HG03354 (cell line): ENCODE data around the gene AGXT2.
"Not testable (repeated sequence)": the region's sequence is repeated elsewhere in the genome, so short reads cannot be mapped to it uniquely, and the experiment has no call there.

Source experiments
- ATAC-seq: cut with Tn5 transposase; IDR thresholded peaks from one replicate; pipeline ENCODE4 v1.9.1; 2021; ENCODE audit warnings: mild to moderate bottlenecking; ENCODE audit not compliant: unreplicated experiment, poor library complexity, severe bottlenecking

AGXT2 gene

DNA sequence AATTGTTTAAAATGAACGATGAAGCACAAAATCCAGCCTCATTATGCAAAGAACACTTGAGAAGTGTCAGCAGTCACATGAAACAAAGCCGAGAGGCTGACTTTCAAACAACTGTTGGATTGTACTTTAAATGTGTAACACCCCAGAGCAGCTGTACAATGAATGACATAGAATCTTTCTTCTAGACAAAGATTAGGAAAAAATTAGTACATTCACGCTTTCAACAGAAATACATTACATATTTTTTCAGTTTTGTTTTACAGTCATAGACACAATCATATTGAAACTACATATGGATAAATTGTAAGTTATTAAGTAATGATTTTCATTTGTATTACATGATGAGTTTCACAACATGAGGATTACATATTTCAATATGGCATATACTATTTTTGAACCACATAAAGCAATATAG lies 10.6 kb upstream of the AGXT2 start:
- ATAC-seq = peak; percentile 92

- no peak for ATAC-seq
Observed at GRCh38 chr5:35056686-35057085, 8.9 kb upstream of the AGXT2 start.

GRCh38 chr5:35052838-35053237 lies 5.1 kb upstream of the AGXT2 start:
- no peak for ATAC-seq

DNA sequence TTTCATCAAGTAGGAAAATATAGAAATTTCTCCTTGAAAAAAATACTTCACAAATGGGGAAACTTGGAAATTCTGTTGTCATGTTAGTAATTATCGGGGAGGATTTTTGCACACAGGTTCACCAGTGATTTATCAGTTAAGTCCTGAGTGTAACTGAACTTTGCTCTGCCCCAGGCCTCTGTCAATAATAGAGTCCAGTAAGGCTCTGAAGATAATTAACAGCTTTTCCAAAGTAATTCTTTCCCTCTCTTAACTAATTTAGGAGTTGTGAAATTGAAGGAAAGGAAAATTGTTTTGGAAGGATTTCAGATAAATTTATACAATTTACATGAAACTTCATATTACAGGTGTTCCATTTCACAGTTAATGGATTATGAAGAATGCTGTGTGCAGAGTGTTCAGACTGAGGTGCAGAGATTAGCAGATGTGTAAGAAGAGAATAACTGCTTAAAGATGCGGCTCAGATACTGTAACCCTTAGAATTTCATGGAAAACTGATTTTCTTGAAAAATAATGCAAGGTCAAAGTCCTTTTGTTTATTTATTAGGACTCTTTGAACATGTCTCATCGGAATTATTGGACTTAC lies 2.9 kb upstream of the AGXT2 start:
- ATAC-seq = no peak

DNA sequence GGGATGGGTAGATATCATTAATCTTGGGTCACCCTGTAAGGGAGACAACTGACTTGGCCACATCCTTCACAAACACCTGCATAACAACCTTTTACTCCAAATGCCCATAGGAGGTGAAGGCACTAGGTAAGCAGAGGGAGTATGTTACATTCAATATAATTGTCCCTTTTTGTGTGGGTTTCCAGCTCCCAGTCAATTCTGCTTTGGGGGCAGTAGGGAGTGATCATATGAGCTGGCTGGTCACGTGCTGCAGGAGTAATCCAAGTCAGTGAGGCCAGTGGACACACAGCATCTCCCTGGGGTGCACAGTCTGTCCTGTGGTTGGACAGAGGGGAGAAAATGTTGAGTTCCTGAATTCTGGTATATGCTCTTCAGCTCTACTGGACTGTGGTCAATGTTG lies 1.2 kb upstream of the AGXT2 start:
- no peak for ATAC-seq

- no peak for ATAC-seq
Observed at GRCh38 chr5:35046774-35047173, 975 bp downstream of the AGXT2 start.

- no peak for ATAC-seq
Observed at GRCh38 chr5:35045280-35045679, 2.5 kb downstream of the AGXT2 start.

DNA sequence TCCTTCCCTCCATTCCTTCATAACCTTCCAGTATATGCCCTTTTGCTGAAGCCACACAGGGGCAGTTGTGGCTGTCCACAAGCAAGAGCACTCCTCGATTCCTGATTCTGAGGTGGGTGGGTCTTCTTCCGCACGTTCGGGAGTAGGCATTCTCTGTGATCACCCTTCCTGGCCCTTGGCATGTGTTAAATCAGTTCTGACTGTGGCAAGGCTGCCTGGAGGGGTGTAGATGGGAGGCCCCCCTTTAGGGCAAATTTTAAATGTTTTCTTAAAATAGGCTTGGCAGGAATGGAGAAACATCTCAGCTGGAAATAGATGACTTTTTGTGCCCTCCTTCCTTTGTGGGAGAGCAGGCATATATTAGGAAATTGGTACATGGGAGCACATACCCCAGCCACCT lies 3.1 kb downstream of the AGXT2 start:
- ATAC-seq = no peak

GRCh38 chr5:35042781-35043180 lies 5.0 kb downstream of the AGXT2 start:
- ATAC-seq = no peak

DNA sequence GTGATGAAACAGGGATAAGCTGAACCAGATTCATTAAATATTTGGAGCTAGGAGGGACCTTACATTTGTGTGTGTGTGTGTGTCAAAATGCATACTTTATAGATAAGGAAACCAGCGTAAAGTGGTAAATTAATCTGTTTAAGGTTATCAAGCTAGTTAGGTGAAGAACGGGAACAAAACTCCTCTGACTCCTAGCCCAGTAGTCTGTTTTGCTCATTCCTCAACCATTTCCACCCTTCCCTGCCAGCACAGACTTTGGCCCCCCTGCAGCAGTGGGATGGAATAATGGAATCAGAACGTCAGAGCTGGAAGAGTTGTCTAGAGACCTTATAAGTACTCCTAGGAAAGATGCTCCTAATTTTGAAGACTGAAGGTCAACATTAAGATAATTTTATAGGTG lies 6.5 kb downstream of the AGXT2 start:
- ATAC-seq = no peak

- ATAC-seq = no peak
Observed at GRCh38 chr5:35038891-35039290, 8.9 kb downstream of the AGXT2 start.

GRCh38 chr5:35036536-35036935 lies 11.2 kb downstream of the AGXT2 start:
- no peak for ATAC-seq

DNA sequence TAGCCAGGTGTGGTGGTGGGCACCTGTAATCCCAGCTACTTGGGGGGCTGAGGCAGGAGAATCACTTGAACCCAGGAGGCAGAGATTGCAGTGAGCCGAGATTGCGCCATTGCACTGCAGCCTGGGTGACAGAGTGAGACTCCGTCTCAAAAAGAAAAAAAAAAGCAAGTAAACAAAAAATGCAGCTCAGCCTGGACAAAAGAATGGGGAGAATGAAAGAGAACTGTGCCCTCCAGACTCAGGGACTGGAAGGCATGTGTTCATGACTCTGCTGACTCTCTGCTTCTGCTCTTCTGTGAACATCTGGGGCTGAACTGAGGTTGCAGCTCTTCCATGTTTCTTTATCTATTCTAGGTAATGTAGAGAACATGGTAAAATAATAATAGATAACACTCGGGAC lies 11.8 kb downstream of the AGXT2 start:
- not testable (repeated sequence) for ATAC-seq

DNA sequence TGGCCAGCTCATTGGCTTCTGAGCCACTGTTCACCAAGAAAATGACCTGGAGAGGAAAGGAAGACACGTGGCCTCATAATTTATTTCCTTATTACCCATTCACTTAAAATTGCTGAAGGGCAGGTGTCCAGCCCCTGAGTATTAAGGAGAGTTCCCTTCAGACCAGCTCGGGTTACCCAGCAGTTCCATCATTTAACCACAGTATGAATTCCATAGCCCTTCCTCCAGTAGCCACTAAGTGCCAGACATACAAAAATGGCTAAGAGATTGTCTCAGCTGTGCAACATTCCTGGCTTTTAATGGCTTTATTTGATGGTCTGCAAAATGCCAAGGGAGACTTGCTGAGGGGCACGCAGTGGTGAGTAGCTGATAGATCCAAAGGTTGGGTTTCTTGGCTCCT lies 12.5 kb downstream of the AGXT2 start:
- no peak for ATAC-seq

GRCh38 chr5:35032356-35032755 lies 15.4 kb downstream of the AGXT2 start:
- ATAC-seq = no peak

GRCh38 chr5:35031276-35031675 lies 16.5 kb downstream of the AGXT2 start:
- ATAC-seq = no peak

DNA sequence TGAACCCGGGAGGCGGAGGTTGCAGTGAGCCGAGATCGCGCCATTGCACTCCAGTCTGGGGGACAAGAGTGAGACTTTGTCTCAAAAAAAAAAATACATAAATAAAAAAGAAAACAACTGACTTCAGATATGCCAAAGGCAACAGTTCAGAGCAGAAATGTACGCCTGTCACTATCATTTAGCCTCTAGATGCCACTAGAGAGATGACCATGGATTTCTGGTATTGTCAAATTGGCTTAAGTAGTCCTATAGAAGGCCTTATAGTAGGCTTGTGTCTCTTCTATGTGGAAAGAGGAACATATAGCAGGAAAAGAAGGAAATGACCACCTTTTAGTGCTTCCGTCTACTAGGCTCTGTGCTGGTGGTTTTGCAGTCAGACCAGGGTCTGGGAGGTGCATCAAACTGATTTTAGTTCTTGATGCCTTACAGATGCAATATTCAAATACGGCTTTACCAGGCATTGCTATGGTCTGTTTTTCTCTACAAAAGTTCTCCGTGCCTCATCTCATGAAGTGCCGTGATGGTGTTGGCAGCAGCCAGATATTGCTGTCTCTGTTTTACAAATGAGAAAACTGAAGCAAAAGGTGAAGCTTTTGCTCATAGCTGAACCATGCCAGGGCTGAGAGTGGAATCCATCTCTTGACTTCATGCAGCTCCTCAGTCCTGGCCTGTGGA lies 17.2 kb downstream of the AGXT2 start:
- ATAC-seq = no peak

- no peak for ATAC-seq
Observed at GRCh38 chr5:35029333-35029732, 18.4 kb downstream of the AGXT2 start.

GRCh38 chr5:35026941-35027340 lies 20.8 kb downstream of the AGXT2 start:
- ATAC-seq = peak; percentile 60

DNA sequence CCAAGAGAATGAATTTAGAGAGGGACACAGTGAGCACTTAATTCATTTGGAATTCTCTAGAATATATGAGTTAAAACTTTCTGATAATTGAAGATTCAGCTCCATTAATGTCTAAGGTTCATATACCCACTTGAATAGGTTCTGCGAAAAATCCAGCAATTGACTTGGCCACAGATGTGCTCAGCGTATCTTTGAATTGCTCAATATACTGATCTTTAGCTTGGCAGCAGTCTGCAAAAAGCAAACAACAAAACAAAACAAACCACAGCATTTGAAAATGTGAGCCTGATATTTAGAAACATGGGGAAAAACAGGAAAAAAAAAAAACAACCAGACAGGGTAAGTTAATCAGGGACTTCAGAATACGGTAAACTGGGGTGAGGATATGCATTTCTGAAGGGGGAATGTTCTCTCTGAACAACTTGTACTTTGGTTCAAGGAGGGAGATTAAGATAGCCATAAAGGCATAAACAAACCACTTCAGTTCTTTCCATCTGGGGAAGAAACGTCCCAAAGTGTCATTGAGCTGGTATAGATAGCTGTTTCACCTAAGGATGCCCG lies 21.4 kb downstream of the AGXT2 start:
- ATAC-seq = no peak

DNA sequence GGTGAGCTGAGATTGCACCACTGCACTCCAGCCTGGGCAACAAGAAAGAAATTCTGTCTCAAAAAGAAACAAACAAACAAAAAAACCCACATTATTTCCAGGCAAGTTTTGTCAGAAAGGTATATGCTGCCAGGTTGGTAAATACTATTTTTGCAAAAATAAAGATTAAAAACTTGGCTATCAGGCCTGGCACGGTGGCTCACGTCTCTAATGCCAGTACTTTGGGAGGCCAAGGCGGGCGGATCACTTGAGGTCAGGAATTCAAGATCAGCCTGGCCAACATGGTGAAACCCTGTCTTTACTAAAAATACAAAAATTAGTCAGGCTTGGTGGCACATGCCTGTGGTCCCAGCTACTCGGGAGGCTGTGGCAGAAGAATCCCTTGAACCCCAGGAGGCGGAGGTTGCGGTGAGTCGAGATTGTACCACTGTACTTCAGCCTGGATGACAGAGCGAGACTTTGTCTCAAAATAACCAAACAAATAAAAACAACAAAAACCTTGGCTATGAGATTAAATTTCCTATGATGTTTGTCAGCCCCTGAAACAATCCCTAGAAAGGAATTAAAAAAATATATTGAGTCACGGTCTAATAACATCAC lies 22.7 kb downstream of the AGXT2 start:
- no peak for ATAC-seq
